A549 (cell line): ENCODE measurements around the gene EIF2B2. TPM values are rescaled to one million over a fixed set of nuclear protein-coding genes. Genes with fewer than 3 reads are reported as not detected.

Experiments
- ATAC-seq, 2 experiments: fragments of 200-7000 bp in 1 of 2; fragments of >200 bp in 1 of 2; cut with Nextera tagmentation in 1 of 2; cut with Tn5 transposase in 1 of 2; 3 replicates each; pipeline versions ENCODE4 v1.8.0 to v1.9.1; 2018 to 2020; ENCODE audit warnings: mild to moderate bottlenecking in 1 of 2, moderate library complexity in 1 of 2
- CTCF ChIA-PET: fragments of 300-600 bp; sonication (Branson Sonifier 250); formaldehyde crosslinking; extraction: SDS; loops from one replicate; lab custom pipeline; 2021; ENCODE audit warnings: antibody characterized with exemption, inconsistent platforms; lab: Yijun Ruan, JAX
- POLR2A ChIA-PET: fragments of 350-600 bp; formaldehyde crosslinking; extraction: SDS; loops from one replicate; lab custom pipeline; 2021; ENCODE audit warnings: antibody characterized with exemption, inconsistent platforms; lab: Yijun Ruan, JAX
- DNase-seq, 2 experiments: peaks; one replicate each; pipeline versions ENCODE4 v3.0.0 to v3.0.0-alpha.2; 2011 to 2016; ENCODE audit warnings: low read depth in 1 of 2, low spot score in 1 of 2
- FAIRE-seq: peaks from 2 replicates; lab custom pipeline; 2011; peaks lifted over from hg19 to GRCh38; lab: Jason Lieb, UNC
- H3K27ac ChIP-seq, 2 experiments: fragments of >200 bp; sonication (Bioruptor Twin); formaldehyde crosslinking; 3 replicates each; pipeline ENCODE4 v1.5.1; 2016 to 2017
- H3K4me1 ChIP-seq: fragments of >200 bp; sonication (Bioruptor Twin); formaldehyde crosslinking; 3 replicates; pipeline ENCODE4 v1.6.1; 2016
- H3K4me2 ChIP-seq: fragments of >200 bp; sonication (Bioruptor Twin); formaldehyde crosslinking; 3 replicates; pipeline ENCODE4 v1.6.1; 2016
- H3K4me3 ChIP-seq: fragments of >200 bp; sonication (Bioruptor Twin); formaldehyde crosslinking; 3 replicates; pipeline ENCODE4 v1.5.1; 2016
- H3K9me3 ChIP-seq: fragments of >200 bp; sonication (Bioruptor Twin); formaldehyde crosslinking; 3 replicates; pipeline ENCODE4 v1.6.1; 2016
- CEBPB ChIP-seq, 2 experiments: fragments of >200 bp in 1 of 2; sonication (Bioruptor Twin) in 1 of 2; formaldehyde crosslinking in 1 of 2; IDR thresholded peaks; 2 replicates each; pipeline ENCODE4 v1.6.1; 2012 to 2016
- CHD4 ChIP-seq: fragments of 200-600 bp; sonication (generic); IDR thresholded peaks from 2 replicates; pipeline ENCODE4 v1.6.1; 2016; ENCODE audit warnings: antibody characterized with exemption, mild to moderate bottlenecking, borderline replicate concordance
- EHF ChIP-seq: fragments of 250-450 bp; sonication (Bioruptor Pico); IDR thresholded peaks from 2 replicates; pipeline ENCODE4 v1.5.0; 2020; ENCODE audit warnings: mild to moderate bottlenecking
- EP300 ChIP-seq, 2 experiments: fragments of >200 bp; sonication (Bioruptor Twin); formaldehyde crosslinking; IDR thresholded peaks; 2 replicates in 1 of 2; 3 replicates in 1 of 2; pipeline ENCODE4 v1.6.1; 2016 to 2017
- ESRRA ChIP-seq: fragments of 150-350 bp; IDR thresholded peaks from 2 replicates; pipeline ENCODE4 v1.6.1; 2014; ENCODE audit warnings: mild to moderate bottlenecking, low read length, borderline replicate concordance
- GATA3 ChIP-seq: IDR thresholded peaks from 2 replicates; pipeline ENCODE4 v1.6.1; 2012; ENCODE audit warnings: borderline replicate concordance
- HES2 ChIP-seq: fragments of >200 bp; sonication (Bioruptor Twin); formaldehyde crosslinking; IDR thresholded peaks from 2 replicates; pipeline ENCODE4 v1.6.1; 2016
- HOXA7 ChIP-seq: fragments of 250-450 bp; sonication (Bioruptor Pico); IDR thresholded peaks from 2 replicates; pipeline ENCODE4 v1.5.0; 2020; ENCODE audit warnings: mild to moderate bottlenecking, moderate library complexity
- HOXB13 ChIP-seq: fragments of 250-450 bp; sonication (Bioruptor Pico); IDR thresholded peaks from 2 replicates; pipeline ENCODE4 v1.5.0; 2020; ENCODE audit warnings: low read depth, mild to moderate bottlenecking, moderate library complexity
- KDM5A ChIP-seq: fragments of 200-600 bp; sonication (generic); IDR thresholded peaks from 2 replicates; pipeline ENCODE4 v1.6.1; 2016; ENCODE audit warnings: antibody characterized with exemption, mild to moderate bottlenecking
- MAFK ChIP-seq: fragments of 450-650 bp; IDR thresholded peaks from 2 replicates; pipeline ENCODE4 v1.6.1; 2014; ENCODE audit not compliant: partially characterized antibody
- MYC ChIP-seq: IDR thresholded peaks from 2 replicates; pipeline ENCODE4 v1.6.1; 2012; ENCODE audit warnings: mild to moderate bottlenecking, inconsistent platforms, low read length, improper control_type of control experiment, borderline replicate concordance
- NR3C1 ChIP-seq: fragments of >200 bp; sonication (Bioruptor Twin); formaldehyde crosslinking; IDR thresholded peaks from 3 replicates; pipeline ENCODE4 v1.6.1; 2017
- PBX3 ChIP-seq: IDR thresholded peaks from 2 replicates; pipeline ENCODE4 v1.6.1; 2012
- PHF8 ChIP-seq: fragments of 200-600 bp; sonication (generic); IDR thresholded peaks from 2 replicates; pipeline ENCODE4 v1.6.1; 2016; ENCODE audit warnings: low read depth, mild to moderate bottlenecking, antibody characterized with exemption, moderate library complexity, borderline replicate concordance
- POLR2AphosphoS2 ChIP-seq: conservative IDR thresholded peaks from 2 replicates; pipeline ENCODE4 v1.6.1; 2012; ENCODE audit warnings: low read length, improper control_type of control experiment, inconsistent platforms
- RCOR1 ChIP-seq: fragments of 150-350 bp; IDR thresholded peaks from 2 replicates; pipeline ENCODE4 v1.6.1; 2014; ENCODE audit warnings: antibody characterized with exemption, low read length, low read depth
- SMC3 ChIP-seq: fragments of >200 bp; sonication (Bioruptor Twin); formaldehyde crosslinking; IDR thresholded peaks from 3 replicates; pipeline ENCODE4 v1.6.1; 2018; ENCODE audit warnings: inconsistent platforms
- TP53 ChIP-seq: fragments of 250-450 bp; sonication (Bioruptor Pico); IDR thresholded peaks from 2 replicates; pipeline ENCODE4 v1.5.0; 2021; ENCODE audit warnings: mild to moderate bottlenecking, moderate library complexity
- ZFP36 ChIP-seq: fragments of 450-650 bp; IDR thresholded peaks from 2 replicates; pipeline ENCODE4 v1.6.1; 2014; ENCODE audit warnings: borderline replicate concordance; ENCODE audit not compliant: partially characterized antibody
- WGBS: methylation state at CpG from one replicate; pipeline ENCODE4 v1.1.6; 2017; ENCODE audit errors: missing lambda C conversion rate; 5-methylcytosine and 5-hydroxymethylcytosine counted together
- polyA plus RNA-seq, 4 experiments: library from polyadenylated mRNA; depleted of rRNA in 3 of 4; stranded (reverse); fragments of >200 nt; fragmentation: RNase III in 1 of 4; extraction: RNeasy Plus Mini Kit Qiagen cat#74134 plus additional on column Dnase treatment in 1 of 4; gene quantifications; 2 replicates in 3 of 4; 3 replicates in 1 of 4; pipeline ENCODE4 v1.2.3, GENCODE V29; 2011 to 2017
- TF ChIP-seq, protein P1 (sequence below): fragments of >200 bp; sonication (Bioruptor Twin); formaldehyde crosslinking; IDR thresholded peaks from 3 replicates; pipeline ENCODE4 v1.5.1; 2016

Gene EIF2B2
- polyA plus RNA-seq, 2 of the 4 experiments (the other 2 are of a cell fraction): 88.4 to 116 TPM

- Histone ChIP-seq H3K27ac (no peak overlapping the region), H3K4me1 (no peaks in the 10 kb centered on the region), H3K9me3 (no peaks in the 10 kb centered on the region), H3K4me2 (no peak overlapping the region), H3K4me3 (no peak overlapping the region)
- CTCF ChIA-PET: interaction anchor here (1.0 kb wide), 1 partner anchor 16 kb away, joined by 4 read pairs; no protein-coding TSS in a partner anchor
- no peak for ATAC-seq
- 0% methylated on average over 1 of the region's 1 CpG for WGBS
- FAIRE-seq: no peak
- TF ChIP-seq TP53 (CRISPR knock-in tag): no peak
- TF ChIP-seq RCOR1: no peak
- TF ChIP-seq HES2: no peak
- no peak for TF ChIP-seq CHD4
- POLR2A ChIA-PET: no interaction called here
- no peak for DNase-seq
Measured at GRCh38 chr14:75030147-75030546, 27.4 kb downstream of the EIF2B2 start.

DNA sequence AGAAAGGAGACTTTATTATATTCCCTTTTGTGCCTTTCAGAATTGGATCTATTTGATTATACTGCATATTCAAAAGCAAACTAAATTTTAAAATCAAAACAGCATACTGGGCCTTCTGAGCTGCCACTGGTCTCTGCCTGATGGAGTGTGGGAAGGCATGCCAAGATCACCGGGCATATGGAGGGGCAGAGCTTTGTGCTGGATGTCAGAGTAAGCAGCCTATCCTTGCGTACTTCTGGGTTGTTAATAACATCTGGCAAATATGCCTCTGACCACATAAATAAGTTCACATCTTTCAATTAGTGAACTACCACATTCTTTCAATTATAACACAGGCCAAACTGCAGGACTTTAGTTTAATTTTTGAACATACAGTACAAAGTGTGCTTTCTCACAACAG, 30.2 kb downstream of the EIF2B2 start:
- FAIRE-seq (no peak), ATAC-seq (no peak), DNase-seq (no peak)
- Histone ChIP-seq H3K4me2 (no peak overlapping the region), H3K27ac (no peak overlapping the region), H3K9me3 (no peaks in the 10 kb centered on the region), H3K4me3 (no peak overlapping the region), H3K4me1 (no peaks in the 10 kb centered on the region)
- 84% methylated on average over 2 of the region's 2 CpGs for WGBS
- POLR2A ChIA-PET: no interaction called here
- CTCF ChIA-PET: interaction anchor here (0.9 to 1.8 kb wide), 2 partner anchors 56 to 89 kb away, joined by 3 to 5 read pairs; no protein-coding TSS in a partner anchor
- TF ChIP-seq EHF (CRISPR knock-in tag): no peak
- TF ChIP-seq ZFP36: no peak
- TF ChIP-seq TP53 (CRISPR knock-in tag): no peak
- TF ChIP-seq MYC: no peak
- no peak for TF ChIP-seq PBX3

DNA sequence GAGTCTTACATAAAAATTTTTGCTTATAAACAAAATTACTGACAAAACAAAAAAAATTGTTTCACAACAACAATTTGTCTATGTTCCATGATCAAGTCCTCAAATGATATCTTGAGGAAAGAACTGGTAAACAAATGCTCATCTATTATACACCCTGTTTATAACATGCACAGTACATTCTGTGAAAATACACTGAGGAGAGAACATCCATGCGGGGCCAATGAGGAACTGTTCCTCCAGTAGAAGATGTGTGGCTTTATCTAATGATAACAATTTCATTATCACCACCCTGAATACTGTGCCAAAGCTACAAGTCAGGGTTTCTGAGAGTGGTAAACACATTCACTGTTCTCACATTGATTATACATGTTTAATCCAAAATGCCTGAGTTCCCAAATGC, 37.8 kb downstream of the EIF2B2 start:
- no peak for ATAC-seq
- no peak for DNase-seq
- no peaks in the 10 kb centered on the region for H3K9me3 ChIP-seq
- ChIA-PET CTCF (interaction anchor here (1.6 kb wide), 1 partner anchor 9 kb away, joined by 3 read pairs; no protein-coding TSS in a partner anchor), POLR2A (no interaction called here)
- no peak overlapping the region for H3K4me3 ChIP-seq
- TF ChIP-seq POLR2AphosphoS2 (no peak), CEBPB (IDR thresholded peaks at IDR 0.05) (no peak), ZFP36 (no peak), PHF8 (no peak), CHD4 (no peak), MAFK (no peak), GATA3 (no peak), SMC3 (no peak), HOXB13 (CRISPR knock-in tag) (no peak), HOXA7 (no peak), EP300 (IDR thresholded peaks at IDR 0.05) (no peak), ESRRA (no peak), KDM5A (no peak), NR3C1 (no peak)
- TF ChIP-seq, protein P1, sequence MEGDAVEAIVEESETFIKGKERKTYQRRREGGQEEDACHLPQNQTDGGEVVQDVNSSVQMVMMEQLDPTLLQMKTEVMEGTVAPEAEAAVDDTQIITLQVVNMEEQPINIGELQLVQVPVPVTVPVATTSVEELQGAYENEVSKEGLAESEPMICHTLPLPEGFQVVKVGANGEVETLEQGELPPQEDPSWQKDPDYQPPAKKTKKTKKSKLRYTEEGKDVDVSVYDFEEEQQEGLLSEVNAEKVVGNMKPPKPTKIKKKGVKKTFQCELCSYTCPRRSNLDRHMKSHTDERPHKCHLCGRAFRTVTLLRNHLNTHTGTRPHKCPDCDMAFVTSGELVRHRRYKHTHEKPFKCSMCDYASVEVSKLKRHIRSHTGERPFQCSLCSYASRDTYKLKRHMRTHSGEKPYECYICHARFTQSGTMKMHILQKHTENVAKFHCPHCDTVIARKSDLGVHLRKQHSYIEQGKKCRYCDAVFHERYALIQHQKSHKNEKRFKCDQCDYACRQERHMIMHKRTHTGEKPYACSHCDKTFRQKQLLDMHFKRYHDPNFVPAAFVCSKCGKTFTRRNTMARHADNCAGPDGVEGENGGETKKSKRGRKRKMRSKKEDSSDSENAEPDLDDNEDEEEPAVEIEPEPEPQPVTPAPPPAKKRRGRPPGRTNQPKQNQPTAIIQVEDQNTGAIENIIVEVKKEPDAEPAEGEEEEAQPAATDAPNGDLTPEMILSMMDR: no peak
- 100% methylated on average over 1 of the region's 1 CpG for WGBS
- no peak for FAIRE-seq
- H3K4me2 ChIP-seq: no peak overlapping the region; the same call in 2 of the 3 replicates
- H3K4me1 ChIP-seq: peaks cover 55% of the 10 kb centered on the region
- H3K27ac ChIP-seq: peak overlapping the region; percentile 67 to 85; a peak in 5 of 6 replicates
